GM10248 (cell line): ENCODE measurements around the gene DDR2.

ENCODE experiments used
- CTCF ChIA-PET: fragments of 300-600 bp; sonication (Branson Sonifier 250); formaldehyde crosslinking; extraction: SDS; loops from one replicate; lab custom pipeline; 2021; ENCODE audit warnings: antibody characterized with exemption; lab: Yijun Ruan, JAX
- POLR2A ChIA-PET: fragments of 350-650 bp; sonication (Branson Sonifier 250); formaldehyde crosslinking; extraction: SDS; loops from one replicate; lab custom pipeline; 2020; ENCODE audit warnings: antibody characterized with exemption; lab: Yijun Ruan, JAX
- DNase-seq: peaks from one replicate; pipeline ENCODE4 v3.0.0; 2012; ENCODE audit errors: extremely low spot score
- CTCF ChIP-seq: IDR thresholded peaks from 2 replicates; pipeline ENCODE4 v1.5.1; 2012; ENCODE audit warnings: mild to moderate bottlenecking, low read depth; ENCODE audit errors: extremely low read depth, missing control alignments, control extremely low read depth

The DDR2 gene

DNA sequence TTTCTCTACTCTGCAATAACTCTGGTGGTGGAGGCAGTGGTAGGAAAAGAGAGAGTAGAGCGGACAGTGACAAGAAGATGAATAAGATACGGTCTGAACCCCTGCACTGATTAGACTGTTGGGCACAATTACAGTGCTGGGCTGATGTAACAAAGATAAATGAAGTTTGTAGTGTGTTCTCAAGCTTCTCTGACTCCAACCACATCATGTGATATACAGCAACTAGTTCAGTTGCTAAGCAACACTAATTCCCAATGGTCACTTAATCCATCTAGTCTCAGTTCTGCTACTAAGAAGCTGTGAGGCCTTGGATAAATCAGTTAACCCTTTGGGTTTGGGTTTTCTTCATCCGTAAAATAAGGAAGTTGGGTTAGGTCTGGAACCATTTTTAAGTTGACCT is 17.3 kb downstream of the DDR2 start:
- ChIA-PET POLR2A (no interaction called here), CTCF (interaction anchor here (0.6 to 2.5 kb wide), 5 partner anchors 9 to 23 kb away, joined by 3 to 7 read pairs (median 4); no protein-coding TSS in a partner anchor)
- DNase-seq: no peak
- no peak for TF ChIP-seq CTCF

DNA sequence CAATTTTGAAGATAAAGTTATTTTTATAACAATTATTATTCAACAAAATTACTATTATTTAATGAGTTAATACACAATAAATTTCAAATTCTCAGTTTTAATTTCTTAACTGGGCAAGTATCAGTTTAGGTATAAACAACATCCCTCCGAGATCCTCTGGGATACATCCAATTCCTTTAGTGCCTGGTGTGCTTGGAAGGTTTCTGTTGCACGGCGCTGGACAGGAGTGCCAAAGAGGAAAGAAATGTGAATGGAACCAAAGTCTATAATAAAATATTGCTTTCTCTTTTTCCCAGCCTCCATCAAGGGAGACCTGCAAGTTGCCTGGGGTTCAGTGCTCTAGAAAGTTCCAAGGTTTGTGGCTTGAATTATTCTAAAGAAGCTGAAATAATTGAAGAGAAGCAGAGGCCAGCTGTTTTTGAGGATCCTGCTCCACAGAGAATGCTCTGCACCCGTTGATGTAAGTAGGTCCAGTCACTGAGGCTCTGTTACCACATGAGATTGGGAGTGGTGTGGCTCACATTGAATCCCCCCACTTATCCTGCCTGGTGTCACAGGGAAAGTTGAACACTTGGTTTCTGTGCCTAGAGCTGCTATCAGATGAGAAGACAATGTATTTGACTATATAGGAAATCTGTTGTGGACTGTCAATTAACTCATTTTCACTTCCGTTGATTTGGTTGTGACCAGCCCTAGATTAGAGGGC is 22.8 kb downstream of the DDR2 start:
- no peak for TF ChIP-seq CTCF
- ChIA-PET CTCF (interaction anchor here (1.4 to 1.5 kb wide), 2 partner anchors 10 to 13 kb away, joined by 3 to 4 read pairs; no protein-coding TSS in a partner anchor), POLR2A (no interaction called here)
- no peak for DNase-seq

DNA sequence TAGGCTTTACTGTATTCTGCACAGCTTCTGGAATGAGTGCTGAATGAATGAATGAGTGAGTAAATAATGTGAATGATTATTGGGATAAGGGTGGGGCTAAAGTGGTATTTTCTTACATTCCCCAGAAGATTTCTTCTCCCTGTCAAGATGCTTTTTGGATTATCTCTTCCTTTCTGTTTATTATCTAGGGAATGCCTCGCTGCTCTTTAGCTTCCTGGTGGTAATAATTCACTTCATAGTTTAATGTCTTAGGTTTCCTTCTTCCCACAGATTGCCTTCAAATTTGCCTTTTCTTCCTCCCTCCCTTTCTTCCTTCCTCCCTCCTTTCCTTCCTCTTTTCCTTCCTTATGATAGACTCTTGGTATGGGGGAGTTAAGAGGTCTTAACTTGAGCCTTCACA is 24.0 kb downstream of the DDR2 start:
- DNase-seq: no peak
- POLR2A ChIA-PET: no interaction called here
- TF ChIP-seq CTCF: no peak
- CTCF ChIA-PET: interaction anchor here (0.8 to 1.5 kb wide), 3 partner anchors 12 to 24 kb away, joined by 3 read pairs; partner anchors contain the start of gene DDR2

- TF ChIP-seq CTCF: no peak
- DNase-seq: no peak
- ChIA-PET POLR2A (no interaction called here), CTCF (interaction anchor here (1.1 to 3.3 kb wide), 8 partner anchors 8 to 57 kb away, joined by 3 to 10 read pairs (median 4); partner anchors contain the start of gene DDR2)
Observed at GRCh38 chr1:162660574-162660973, 28.3 kb downstream of the DDR2 start.

- POLR2A ChIA-PET: no interaction called here
Observed at GRCh38 chr1:162661336-162661735, 29.1 kb downstream of the DDR2 start.

GRCh38 chr1:162662013-162662412 is 29.7 kb downstream of the DDR2 start:
- DNase-seq: no peak
- no peak for TF ChIP-seq CTCF
- CTCF ChIA-PET: interaction anchor here (1.2 to 3.3 kb wide), 12 partner anchors 13 to 58 kb away, joined by 3 to 11 read pairs (median 4); partner anchors contain the start of gene DDR2
- POLR2A ChIA-PET: no interaction called here

More at GRCh38 chr1:162661336-162661735, 29.1 kb downstream of the DDR2 start:
- DNase-seq: no peak
- TF ChIP-seq CTCF: no peak
- CTCF ChIA-PET: interaction anchor here (1.1 to 3.3 kb wide), 12 partner anchors 9 to 58 kb away, joined by 3 to 11 read pairs (median 4); partner anchors contain the start of gene DDR2
